ENCODE results near the gene TREML2.

DNA sequence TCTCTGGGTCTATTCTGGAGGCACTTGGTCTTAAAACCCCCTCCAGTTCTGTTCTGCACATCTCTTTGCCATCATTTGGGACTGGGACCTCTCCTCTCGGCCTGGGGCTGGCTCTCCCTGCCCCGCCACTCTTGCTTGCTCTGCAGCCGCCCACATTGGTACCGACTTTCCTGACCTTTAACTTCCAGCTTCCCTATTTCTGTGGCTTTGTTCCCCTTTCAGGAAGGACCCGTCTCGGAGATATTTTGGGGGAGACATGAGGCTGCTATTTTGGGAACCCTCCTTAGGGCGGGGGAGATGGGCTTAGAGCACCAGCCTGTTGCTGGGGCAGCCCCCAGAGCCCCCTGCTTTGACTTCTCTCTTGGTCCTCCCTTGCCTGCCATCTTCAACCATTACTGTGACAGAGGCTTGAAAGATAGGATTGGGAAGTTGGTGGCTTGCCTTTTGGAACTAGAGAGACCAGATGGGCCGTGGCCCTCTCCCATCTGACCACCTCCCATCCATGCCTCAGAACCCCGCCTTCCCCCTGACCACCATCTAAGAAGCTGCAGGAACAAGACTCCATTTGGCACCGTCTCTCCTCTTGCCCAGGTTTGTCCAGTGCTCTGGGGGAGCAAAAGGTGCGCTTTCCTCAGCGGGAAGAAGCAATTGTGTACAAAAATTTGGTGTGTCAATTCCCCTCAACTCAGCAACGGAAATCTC is 38.9 kb downstream of the TREML2 start:
- TF ChIP-seq, protein P1, sequence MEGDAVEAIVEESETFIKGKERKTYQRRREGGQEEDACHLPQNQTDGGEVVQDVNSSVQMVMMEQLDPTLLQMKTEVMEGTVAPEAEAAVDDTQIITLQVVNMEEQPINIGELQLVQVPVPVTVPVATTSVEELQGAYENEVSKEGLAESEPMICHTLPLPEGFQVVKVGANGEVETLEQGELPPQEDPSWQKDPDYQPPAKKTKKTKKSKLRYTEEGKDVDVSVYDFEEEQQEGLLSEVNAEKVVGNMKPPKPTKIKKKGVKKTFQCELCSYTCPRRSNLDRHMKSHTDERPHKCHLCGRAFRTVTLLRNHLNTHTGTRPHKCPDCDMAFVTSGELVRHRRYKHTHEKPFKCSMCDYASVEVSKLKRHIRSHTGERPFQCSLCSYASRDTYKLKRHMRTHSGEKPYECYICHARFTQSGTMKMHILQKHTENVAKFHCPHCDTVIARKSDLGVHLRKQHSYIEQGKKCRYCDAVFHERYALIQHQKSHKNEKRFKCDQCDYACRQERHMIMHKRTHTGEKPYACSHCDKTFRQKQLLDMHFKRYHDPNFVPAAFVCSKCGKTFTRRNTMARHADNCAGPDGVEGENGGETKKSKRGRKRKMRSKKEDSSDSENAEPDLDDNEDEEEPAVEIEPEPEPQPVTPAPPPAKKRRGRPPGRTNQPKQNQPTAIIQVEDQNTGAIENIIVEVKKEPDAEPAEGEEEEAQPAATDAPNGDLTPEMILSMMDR (IDR thresholded peaks at IDR 0.05) = no peak
- TF ChIP-seq POLR2A (IDR thresholded peaks at IDR 0.05) = no peak

All from adrenal gland (tissue), 5 donors.